Measurements from ENCODE around the gene C11orf24. TPM values are rescaled to one million over a fixed set of nuclear protein-coding genes. Genes with fewer than 3 reads are reported as not detected.

The C11orf24 gene
- total RNA-seq, 2 donors from 2014 or later, result 55.3 to 66.6 TPM

DNA sequence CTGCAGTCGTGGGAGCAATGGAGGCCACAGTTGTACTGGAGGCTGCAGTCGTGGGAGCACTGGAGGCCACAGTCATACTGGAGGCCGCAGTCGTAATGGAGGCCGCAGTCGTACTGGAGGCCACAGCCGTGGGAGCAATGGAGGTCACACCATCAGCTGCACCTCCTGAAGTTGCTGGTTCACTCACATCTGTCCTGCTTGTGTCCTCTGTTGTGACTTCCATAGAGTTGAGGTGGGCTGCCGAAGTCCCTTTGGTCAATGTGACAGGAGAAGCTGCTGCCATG, 9.3 kb downstream of the C11orf24 start:
- no peaks in the 10 kb centered on the region for H3K36me3 ChIP-seq
- no peak for DNase-seq
- H3K4me1 ChIP-seq, result peaks cover 5% of the 10 kb centered on the region
- no peaks in the 10 kb centered on the region for H3K9me3 ChIP-seq
- no peak overlapping the region for H3K27ac ChIP-seq
- no peak overlapping the region for H3K4me3 ChIP-seq
- intact Hi-C loops (cut with DNase I), result no loop called here
- TF ChIP-seq, protein P1, sequence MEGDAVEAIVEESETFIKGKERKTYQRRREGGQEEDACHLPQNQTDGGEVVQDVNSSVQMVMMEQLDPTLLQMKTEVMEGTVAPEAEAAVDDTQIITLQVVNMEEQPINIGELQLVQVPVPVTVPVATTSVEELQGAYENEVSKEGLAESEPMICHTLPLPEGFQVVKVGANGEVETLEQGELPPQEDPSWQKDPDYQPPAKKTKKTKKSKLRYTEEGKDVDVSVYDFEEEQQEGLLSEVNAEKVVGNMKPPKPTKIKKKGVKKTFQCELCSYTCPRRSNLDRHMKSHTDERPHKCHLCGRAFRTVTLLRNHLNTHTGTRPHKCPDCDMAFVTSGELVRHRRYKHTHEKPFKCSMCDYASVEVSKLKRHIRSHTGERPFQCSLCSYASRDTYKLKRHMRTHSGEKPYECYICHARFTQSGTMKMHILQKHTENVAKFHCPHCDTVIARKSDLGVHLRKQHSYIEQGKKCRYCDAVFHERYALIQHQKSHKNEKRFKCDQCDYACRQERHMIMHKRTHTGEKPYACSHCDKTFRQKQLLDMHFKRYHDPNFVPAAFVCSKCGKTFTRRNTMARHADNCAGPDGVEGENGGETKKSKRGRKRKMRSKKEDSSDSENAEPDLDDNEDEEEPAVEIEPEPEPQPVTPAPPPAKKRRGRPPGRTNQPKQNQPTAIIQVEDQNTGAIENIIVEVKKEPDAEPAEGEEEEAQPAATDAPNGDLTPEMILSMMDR (IDR thresholded peaks at IDR 0.05), result no peak
- H3K9ac ChIP-seq (ENCODE audit: low read depth in 2 of 2, low read length in 2 of 2), result no peak overlapping the region
- H3K27me3 ChIP-seq, result no peaks in the 10 kb centered on the region

DNA sequence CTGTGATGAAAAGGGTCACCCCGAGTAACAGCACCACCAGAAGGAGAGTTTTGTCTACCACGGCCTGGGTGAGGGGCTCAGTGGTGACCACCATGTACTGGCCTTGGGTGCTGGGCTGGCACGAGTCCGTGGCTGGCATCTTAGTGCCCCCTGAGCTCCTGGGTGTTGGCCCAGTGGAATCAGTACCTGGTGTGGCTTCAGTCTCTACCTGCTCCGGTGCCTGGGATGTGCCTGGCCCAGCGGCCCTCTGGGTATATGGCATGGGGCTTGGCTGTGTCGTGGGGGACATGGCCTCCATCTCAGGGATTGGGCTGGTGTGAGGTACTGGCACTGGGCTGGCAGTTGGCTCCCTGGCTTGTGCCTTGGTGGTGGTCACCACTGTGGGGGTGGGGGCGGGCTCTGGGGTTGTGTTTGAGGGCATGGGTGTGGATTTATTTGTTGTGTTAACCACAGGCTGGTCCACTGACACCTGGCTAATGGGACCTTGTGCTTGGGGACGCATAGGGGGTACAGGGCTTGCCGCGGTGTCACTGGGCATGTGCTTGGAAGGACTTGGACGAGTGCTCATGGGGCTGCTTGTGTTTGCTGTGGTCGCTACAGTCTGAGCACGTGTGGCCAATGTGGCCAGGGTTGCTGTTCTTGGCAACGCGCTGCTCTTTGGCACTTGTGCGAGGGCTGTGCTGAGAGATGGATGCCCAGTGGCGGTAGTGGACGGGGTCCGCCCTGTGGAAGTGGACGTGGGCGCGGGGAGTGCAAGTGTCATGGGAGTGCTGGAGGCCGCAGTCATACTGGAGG, 9.8 kb downstream of the C11orf24 start:
- no peak for DNase-seq
- no peaks in the 10 kb centered on the region for H3K27me3 ChIP-seq
- peaks cover 9% of the 10 kb centered on the region for H3K4me1 ChIP-seq
- H3K9ac ChIP-seq (ENCODE audit: low read depth in 2 of 2, low read length in 2 of 2), result no peak overlapping the region
- no peak overlapping the region for H3K27ac ChIP-seq
- TF ChIP-seq, protein P1 (IDR thresholded peaks at IDR 0.05), result no peak
- intact Hi-C loops (cut with DNase I), result no loop called here
- H3K9me3 ChIP-seq, result no peaks in the 10 kb centered on the region
- H3K36me3 ChIP-seq, result no peaks in the 10 kb centered on the region
- no peak overlapping the region for H3K4me3 ChIP-seq

DNA sequence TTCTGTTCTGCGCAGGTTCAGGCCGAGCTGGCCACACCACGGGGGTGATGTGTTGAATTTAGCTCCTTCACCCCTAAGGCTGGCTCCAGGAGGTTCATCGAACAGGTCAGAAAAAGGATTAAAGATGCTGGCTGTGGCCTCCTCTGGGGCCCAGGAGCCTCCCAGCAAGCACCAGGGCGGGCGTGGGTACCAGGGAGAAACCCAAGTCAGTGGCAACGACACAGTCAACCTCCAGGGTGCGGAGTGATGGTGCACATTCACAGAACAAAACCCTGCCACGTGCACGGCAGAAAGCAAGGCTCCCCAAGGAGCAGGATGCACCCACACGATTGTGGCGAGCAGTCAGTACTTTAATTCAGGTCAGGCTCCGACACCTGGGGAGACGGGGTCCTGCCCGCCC, 10.8 kb downstream of the C11orf24 start:
- TF ChIP-seq, protein P1 (IDR thresholded peaks at IDR 0.05), result no peak
- H3K4me1 ChIP-seq, result peaks cover 9% of the 10 kb centered on the region
- H3K4me3 ChIP-seq, result no peak overlapping the region
- no peak for DNase-seq
- H3K27ac ChIP-seq, result no peak overlapping the region
- no peaks in the 10 kb centered on the region for H3K27me3 ChIP-seq
- intact Hi-C loops (cut with DNase I), result no loop called here
- H3K36me3 ChIP-seq, result no peaks in the 10 kb centered on the region
- H3K9ac ChIP-seq (ENCODE audit: low read depth in 2 of 2, low read length in 2 of 2), result no peak overlapping the region
- H3K9me3 ChIP-seq, result no peaks in the 10 kb centered on the region

DNA sequence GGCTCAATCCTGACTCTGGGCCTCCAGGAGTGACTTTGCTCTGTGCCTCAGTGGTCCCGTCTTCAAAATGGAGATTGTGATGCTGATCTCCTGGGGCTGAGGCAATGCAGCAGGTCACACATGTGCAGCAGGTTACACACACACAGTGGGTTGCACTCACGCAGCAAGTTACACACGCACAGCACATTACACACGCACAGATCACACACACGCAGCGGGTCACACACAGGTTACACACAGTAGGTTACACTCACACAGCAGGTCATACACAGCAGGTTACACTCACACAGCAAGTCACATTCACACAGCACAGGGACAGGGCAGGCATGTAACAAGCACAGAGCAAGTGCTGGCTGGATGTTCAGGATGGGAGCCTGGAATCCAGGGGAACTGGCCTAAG, 11.3 kb downstream of the C11orf24 start:
- no peak overlapping the region for H3K4me3 ChIP-seq
- no peak for DNase-seq
- H3K4me1 ChIP-seq, result peaks cover 9% of the 10 kb centered on the region
- H3K27ac ChIP-seq, result no peak overlapping the region
- H3K27me3 ChIP-seq, result no peaks in the 10 kb centered on the region
- no peaks in the 10 kb centered on the region for H3K9me3 ChIP-seq
- H3K36me3 ChIP-seq, result no peaks in the 10 kb centered on the region
- intact Hi-C loops (cut with DNase I), result no loop called here
- TF ChIP-seq, protein P1 (IDR thresholded peaks at IDR 0.05), result no peak
- no peak overlapping the region for H3K9ac ChIP-seq (ENCODE audit: low read depth in 2 of 2, low read length in 2 of 2)

DNA sequence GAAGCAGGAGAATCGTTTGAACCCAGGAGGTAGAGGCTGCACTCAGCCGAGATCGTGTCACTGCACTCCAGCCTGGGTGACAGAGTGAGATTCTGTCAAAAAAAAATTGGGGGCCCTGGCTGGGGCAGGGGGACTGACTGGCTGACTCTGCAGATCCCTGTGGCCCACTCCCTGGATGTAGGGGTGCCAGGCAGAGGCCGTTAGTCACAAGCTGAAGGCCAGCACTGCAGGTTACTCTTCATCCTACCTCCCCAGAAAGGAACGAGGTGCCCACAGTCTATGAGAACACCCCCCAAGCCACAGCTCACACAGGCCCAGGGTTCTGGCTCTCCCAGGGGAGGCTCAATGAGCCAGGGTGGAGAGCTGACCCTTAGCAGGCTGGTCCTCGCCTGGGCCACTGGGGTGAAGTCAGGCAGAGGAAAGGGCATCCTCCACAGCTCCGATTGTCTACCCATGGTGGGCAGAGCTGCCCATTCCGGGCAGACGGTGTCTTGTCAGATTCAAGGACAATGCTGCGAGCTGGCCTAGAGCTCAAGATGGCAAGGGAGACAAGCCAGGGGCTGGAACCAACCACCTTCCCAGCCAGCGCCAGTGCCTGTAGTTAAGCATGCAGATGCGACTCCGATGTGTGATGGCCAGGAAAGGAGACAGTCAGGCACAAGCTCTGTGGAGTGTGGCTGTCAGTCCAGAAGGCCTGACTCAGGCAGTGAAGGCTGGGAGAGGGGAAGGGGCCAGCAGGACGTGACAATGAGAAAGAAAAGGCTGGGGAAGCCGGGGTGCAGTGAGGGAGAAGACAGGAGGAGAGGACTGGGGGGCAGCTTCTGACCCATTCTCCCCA, 12.4 kb downstream of the C11orf24 start:
- TF ChIP-seq, protein P1 (IDR thresholded peaks at IDR 0.05), result no peak
- H3K9ac ChIP-seq (ENCODE audit: low read depth in 2 of 2, low read length in 2 of 2), result no peak overlapping the region
- intact Hi-C loops (cut with DNase I), result loop anchor here (5.0 kb wide), 2 partner anchors 123 to 188 kb away; no protein-coding TSS in a partner anchor

More for the DNA sequence above, 12.4 kb downstream of the C11orf24 start:
- H3K36me3 ChIP-seq, result no peaks in the 10 kb centered on the region
- DNase-seq, result no peak
- no peaks in the 10 kb centered on the region for H3K9me3 ChIP-seq
- no peak overlapping the region for H3K4me3 ChIP-seq
- peaks cover 9% of the 10 kb centered on the region for H3K4me1 ChIP-seq
- H3K27me3 ChIP-seq, result no peaks in the 10 kb centered on the region
- no peak overlapping the region for H3K27ac ChIP-seq

All from colonic mucosa (tissue), 4 donors.